AG20443 (cell line): ENCODE results near the gene OBP2A.
A peak's percentile ranks its signal among the peaks of the same experiment; 100 is the strongest.
"Not testable (repeated sequence)": the region's sequence is repeated elsewhere in the genome, so short reads cannot be mapped to it uniquely, and the experiment has no call there.

Experiments
- DNase-seq: peaks from one replicate; pipeline ENCODE4 v3.0.0; 2012; ENCODE audit warnings: low spot score, mixed read lengths

Gene OBP2A

DNA sequence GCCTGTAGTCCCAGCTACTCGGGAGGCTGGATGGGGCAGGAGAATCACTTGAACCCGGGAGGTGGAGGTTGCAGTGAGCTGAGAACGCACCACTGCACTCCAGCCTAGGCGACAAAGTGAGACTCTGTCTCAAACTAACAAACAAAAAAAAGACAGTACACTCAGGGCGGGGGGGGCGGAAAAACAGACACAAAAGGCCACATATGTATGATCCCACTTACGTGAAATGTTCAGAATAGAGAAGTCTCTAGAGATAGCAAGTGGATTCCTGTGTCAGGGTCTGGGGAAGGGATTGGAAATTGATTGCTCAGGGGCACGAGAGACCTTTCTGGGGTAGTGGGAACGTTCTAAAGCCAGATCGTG is 33.7 kb upstream of the OBP2A start:
- no peak for DNase-seq

DNA sequence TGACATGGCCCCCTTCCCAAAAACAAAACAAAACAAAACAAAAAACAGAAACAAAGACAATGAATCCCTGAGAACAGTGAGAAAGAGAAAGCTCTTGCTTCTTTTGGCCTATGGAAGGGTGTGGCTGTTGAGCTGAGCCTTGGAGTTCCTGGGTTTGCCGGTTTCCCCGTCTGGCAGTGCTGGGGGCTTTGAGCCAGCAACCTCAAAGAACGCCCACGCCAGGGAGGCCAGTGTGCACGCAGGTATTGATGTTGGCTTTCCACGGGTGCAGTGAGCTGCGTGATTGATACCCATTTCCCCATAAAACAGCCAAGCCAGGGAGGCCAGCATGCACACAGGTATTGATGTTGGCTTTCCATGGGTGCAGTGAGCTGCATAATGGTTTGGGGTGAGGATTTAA is 33.0 kb upstream of the OBP2A start:
- DNase-seq: no peak

DNA sequence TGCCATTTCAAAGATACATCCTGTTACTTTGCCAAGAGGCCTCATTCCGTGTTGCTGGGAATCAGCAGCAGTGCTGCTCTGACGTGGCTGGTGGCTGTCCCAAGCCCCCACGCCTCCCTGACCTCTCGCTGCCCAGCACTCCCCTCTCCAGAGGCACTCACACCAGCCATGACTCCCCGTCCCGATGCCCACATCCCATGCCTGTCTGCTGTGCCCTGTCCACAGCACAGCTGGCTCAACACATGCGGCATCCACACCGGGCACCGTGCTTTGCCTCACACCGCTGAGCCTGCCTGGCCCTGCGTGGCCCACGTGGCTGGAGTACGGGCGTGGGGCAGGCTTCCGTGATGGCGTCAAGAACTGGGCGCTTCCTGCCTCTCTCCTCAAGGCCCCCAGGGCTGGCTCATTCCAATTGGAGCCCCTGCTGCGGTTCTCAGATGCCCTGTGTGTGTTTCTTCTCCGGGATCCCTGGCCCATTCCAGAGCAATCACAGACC is 32.5 kb upstream of the OBP2A start:
- DNase-seq: no peak

DNA sequence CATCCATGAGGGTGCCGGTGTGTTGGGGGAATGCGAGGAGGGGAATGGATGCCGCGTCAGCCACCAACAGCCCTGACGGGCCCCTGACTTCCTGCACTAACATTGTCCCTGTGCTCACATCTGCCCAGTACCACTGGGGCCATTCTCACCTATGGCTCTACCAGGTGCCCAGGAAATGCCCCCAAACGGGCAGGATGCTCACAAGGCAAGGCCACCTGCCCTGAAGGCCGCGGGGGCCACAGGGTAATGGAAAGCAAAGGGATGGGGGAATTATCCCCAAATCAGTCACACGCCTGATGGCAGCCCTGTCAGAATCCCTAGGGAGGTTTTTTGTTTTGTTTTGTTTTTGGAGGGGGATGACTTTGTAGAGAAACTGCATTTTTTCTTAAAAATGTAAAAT is 32.0 kb upstream of the OBP2A start:
- DNase-seq: not testable (repeated sequence)

DNA sequence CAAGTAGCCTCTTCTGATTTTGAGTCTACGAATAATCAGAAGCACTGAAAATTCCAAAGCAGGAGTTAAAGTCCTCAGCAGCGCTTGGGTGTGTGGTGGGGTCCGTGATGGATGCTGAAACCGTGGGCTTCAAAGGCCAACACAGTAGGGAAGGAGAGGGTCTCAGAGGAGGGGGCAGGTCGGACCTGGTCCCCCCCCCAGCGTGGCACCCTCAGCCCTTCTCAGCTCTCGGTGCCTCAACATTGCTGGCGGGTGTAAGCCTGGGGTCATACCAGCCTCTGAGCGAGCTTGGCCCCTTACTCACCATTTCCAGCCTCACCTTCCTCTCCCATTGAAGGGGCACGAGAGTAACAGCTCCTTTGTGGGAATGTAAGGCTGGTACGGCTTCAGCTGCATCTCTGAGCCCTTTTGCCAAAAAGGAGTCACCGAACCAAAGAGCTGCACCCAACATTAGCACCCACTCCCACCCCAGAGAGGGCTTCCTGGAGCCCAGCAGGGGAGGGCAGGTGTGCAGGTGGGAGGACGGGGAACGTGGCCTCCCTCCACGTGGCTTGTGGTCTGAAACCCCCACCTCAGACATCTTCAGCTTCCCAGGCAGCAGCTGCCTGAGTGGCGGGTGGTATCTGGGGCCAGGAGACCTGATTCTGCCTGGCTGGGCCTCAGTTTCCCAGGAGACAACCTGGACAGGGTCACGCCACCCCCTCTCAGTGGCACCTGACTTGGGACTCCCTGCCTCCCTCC is 31.4 kb upstream of the OBP2A start:
- no peak for DNase-seq

DNA sequence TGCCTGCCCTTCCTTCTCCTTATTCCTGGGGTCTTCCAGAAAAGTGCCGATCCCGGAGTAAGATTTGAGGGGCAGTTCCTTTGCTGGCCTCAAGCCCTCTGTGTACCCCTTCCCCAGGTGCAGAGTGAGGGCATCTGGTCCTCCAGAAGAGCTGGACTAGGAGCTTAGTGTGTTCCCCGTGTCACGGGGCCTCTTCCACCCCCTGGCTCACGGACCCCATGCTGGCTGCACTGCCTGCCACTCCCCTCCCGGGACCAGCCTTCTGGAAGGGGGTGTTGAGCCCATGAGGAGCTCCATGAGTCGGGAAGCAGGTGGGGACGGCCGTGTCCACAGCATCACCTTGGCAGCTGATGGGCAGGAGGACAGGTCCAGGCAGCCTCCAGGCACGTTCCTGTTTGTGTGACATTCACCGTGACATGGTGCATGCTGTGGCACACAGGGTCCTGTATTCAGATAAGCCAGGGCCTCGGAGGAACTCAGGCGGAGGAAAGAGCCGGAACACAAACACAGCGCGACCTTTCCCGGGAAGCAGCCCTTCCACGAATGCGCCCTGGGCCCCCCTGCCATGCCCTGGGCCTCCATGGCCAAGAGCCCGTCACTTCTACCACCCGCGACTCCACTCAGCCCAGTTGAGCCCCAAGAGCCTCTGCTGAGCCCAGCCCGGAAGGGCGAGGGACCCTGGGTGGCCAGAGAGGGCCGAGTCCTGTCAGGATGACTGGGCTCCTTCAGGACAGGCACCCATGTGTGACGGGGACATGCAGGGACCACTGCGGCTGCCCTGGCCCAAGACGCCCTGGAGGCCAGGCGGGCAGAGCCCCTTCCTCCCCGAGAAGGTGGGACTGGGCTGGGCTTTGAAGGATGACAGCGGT is 30.6 kb upstream of the OBP2A start:
- DNase-seq: no peak

DNA sequence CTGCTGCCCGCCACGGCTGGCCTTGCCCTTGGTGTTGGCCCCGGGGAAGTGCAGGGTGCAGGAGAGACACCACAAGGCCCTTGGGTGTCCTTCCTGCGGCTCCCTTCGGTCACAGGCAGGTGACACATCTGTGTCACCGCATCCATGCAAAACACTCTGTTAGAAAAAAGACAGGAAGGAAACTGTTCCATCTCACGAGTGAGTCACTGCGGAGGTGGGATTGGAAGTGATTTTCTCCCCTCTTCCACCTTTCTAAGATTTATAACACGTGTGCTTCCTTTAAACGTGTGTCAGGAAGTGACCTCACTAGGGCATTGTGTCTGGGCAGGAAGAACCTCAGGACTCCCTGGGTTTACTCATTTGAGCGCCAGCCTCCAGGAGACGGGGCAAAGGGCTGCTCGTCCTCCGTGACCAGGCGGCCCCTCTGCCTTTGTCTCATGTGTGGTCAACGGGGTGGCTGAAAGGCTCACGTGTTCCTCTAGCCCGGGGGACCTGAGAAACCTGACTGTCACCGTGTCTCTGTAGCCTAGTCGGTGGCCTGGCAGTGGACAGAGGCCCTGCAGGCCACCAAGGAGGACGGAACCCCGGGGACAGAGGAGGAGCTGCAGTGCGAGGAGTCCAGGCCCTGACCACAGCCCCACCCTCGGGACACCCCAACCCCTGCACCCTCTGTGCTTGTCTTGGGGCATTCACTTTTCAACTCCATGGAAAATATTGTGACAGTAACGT is 29.6 kb upstream of the OBP2A start:
- DNase-seq: no peak

DNA sequence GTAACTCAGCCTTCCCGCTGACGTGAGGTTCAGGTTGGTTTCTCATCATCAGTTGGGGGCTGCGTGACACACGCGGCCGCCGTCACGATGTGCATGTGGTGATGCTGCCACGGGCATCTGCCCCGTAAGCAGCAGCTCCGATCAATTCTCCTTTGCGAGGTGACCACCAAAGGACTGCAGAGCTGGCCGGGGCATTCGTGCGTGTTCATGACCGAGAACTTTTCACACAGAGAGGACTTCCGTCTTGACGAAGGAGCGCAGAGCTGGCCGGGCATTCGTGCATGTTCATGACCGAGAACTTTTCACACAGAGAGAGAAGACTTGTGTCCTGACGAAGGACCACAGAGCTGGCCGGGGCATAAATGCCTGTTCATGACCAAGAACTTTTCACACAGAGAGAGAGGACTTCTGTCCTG is 28.5 kb upstream of the OBP2A start:
- DNase-seq: no peak

DNA sequence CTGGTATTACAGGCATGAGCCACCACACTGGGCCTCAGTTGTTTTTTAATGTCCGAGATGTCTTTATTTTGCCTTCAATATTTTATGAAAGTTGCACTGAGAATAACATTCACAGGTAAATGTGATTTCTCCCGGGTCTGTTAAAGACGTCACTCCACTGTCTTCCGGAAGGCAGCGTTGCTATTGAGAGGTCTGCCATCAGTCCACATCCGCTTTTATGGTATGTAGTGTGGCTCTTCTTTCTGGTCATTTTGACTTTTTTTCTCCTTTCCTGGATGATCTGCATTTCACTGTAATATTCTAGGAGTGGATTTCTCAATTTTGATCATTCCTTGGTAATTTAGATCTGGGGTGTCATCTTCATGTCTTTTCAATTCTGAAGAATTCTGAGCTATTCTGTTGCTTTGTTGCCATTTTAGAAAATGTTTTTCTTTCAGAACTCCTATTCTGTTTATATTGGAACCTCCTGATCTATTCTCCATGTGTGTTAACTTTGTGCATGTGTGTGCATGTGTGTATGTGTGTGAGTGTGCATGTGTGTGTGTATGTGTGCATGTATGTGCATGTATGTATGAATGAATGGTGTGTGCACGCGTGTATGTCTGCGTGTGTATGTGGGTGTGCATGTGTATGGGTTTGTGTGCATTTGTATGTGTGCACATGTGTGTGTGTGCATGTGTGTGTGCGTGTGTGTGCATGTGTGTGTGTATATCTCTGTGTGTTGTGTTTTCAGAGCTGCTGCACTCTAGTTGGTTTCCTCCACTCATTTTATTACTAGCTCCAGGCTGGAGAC is 26.6 kb upstream of the OBP2A start:
- DNase-seq: no peak

DNA sequence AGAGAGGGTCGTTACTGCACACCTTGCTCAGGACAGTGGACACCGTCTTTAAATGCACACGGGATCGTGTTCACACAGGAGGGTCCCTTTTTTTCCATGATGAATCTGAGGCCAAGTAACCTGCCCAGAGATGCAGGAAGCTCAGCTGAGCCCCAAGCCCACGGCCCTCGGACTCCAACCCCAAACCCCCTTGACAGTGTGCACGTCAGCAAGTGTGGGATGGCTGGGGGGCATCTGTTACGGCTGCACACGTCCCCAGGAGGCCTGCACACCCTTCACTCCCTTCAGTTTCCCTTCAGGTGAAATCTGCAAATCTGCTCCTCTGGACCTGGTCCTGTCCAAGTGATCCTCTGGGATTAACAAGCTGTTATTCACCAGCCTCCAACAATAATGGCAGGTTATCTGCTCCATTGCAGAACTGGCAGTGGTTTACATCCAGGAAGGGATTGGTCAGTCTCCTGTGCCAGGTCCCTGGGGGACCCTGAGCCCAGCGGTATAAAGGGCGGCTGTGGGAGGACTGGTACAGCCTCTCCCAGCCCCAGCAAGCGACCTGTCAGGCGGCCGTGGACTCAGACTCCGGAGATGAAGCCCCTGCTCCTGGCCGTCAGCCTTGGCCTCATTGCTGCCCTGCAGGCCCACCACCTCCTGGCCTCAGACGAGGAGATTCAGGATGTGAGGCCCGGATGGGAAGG is 24.9 kb upstream of the OBP2A start, which contains the start of gene LCN1:
Gene LCN1, plus strand, starts transcription at position 525 of the 692 bp plus-strand sequence. Its CDS starts 58 bp downstream, at position 583.
- DNase-seq: no peak

DNA sequence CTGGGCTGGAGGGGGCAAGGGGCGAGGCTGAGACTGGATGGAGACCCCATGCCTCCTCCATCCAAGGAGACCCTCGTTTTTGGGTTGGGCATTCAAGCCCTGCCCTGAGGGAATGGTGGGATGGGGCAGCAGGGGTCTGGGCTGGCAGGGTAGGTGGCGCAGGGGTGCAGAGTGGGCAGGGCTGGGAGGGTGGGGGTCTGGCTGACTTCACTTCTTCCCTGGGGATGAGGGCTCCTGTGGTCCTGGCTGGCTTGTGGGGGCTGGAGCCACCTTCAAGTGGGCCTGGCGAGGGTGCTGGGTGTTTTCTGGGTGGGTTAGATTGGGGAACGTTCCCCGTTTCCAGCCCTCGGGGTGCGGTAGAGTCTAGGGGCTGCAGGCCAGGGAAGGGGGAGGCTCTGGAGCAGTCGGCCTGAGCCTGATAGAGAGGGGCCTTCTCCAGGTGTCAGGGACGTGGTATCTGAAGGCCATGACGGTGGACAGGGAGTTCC is 24.3 kb upstream of the OBP2A start:
- no peak for DNase-seq

DNA sequence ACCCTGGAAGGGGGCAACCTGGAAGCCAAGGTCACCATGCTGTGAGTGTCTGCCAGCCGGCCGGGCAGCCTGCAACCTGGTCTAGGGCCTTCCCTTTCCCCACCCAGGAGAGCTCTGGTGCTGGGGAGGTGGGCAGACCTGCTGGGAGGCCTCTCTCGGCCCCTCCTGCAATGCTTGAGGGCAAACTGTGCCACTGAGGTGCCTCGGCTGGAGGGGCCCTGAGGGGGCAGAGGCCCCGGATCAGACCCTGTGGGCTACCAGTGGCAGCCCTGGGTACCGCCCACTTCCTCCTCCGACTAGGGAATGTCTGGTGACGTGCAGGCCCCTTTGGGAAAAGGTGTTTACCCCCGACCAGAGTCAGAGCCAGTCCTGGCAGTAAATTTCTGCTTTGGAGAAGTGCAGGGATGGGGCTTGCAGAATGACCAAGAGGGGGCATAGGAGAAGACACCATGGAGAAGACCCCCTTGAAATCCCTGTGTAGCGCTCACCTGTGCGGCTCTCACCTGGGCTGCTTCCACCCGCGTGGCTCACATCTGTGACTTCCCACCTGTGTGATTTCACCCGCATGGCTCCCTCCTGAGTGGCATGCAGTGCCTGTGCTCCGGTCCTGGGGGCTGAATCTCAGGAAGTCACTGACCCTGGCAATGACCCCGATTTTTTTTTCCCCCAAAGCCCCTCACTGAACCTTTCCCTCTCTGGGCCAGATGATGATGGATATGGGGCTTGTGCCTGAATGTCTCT is 23.6 kb upstream of the OBP2A start:
- DNase-seq: no peak

DNA sequence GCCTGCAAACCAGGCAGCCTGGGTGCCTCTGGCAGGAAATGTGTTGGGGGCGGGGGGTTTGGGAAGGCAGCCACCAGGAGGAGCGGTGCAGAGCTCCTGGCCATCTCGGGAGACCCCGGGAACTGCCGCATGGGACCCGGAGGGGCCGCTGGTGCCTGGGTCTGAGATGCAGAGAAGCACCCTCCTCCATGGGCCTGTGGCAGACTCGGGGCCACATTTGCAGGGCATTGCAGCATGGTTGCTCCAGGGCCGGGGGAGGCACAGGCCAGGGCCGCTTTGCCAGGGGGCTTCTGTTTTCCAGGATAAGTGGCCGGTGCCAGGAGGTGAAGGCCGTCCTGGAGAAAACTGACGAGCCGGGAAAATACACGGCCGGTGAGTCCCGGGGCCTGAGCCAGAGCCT is 23.0 kb upstream of the OBP2A start:
- DNase-seq: no peak

DNA sequence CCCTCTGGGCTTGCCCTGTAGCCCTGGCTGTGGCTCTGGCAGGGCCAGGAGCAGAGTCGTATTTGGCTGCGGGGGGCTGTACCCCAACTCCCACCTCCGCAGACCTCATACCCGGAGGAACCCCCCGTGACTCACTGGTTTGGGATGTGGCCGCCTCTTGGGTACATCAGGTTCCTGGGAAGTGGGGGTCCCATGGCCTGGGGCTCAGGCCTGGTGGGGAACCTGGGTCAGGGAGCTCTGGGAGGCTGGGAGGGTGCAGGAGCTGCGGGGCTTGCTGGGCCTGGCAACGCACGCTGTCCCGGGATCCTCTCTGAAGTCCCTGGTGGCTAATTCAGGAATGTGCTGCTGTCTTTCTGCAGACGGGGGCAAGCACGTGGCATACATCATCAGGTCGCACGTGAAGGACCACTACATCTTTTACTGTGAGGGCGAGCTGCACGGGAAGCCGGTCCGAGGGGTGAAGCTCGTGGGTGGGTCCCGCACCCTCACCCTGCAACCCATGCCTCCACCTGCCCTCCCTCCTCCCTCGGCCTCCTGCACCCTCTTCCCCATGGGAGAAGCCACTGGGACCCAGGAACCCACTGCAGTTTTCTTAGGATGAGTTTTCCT is 22.3 kb upstream of the OBP2A start:
- no peak for DNase-seq

DNA sequence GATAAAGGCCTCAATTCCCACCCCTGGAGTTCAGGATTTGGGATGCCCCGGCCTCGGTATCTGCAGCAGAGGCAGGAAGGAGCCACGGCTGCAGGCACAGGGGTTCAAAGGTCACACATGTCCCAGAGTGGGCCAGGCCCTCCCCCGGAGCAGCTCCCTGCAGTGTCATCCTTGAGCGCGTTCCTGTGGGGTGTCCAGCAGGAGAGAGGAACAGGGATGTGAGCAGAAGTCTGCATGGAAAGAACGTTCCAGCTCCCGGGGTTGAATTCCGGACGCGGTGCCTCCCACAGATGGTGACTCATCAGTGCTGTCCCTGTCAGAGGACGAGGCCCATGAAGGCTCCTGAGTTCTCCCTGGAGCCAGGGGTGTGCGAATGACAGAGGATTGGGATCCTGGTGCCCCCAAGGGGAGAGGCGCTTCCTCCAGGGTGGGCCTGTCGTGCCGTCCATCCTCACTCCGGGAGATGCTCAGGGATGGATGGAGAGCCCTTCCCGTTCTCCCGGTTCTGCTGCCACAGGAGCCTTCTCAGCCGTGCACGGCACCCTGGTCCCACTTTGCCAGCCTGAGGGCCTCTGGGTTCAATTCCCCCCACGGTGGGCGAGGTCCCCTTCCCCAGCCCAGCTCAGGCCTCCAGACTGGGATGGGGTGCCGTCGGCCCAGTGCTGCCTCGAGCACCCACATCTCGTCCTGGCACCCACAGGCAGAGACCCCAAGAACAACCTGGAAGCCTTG is 21.6 kb upstream of the OBP2A start:
- peak; percentile 55 for DNase-seq

DNA sequence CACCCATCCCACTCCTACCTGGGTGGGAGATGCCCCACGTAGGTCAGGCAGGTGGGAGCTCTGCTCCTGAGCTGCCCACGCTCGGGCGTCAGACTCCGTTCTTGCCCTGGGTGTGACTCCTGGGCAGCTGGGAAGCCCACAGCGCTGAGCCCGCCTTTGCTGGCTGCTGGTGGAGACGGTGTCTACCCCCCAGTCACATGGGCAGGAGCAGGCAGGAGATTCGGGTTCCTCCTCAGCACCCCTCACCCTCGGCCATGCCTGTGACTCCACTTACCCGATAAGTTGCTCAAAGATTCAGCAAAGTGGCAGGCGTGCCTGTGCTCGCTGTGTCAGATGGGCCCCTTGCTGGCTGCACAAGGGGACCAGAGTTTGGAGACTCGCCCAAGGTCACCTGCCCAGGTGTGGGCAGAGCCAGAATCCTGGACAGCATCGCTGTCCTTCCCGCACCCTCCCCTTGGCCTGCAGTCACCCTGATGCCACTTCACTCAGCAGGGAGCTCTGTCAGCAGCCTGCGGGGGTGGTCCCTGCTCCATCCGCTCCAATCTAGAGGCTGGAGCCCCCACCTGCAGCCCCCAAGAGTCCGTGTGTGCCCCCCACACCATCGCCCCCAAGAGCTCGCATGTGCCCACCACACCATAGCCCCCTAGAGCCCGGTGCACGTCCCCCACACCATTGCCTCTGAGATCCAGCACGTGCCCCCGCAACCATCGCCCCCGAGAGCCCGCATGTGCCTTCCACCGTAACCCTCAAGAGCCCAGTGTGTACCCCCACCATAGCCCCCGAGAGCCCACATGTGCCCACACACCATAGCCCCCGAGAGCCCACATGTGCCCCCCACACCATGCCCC is 20.5 kb upstream of the OBP2A start:
- no peak for DNase-seq

DNA sequence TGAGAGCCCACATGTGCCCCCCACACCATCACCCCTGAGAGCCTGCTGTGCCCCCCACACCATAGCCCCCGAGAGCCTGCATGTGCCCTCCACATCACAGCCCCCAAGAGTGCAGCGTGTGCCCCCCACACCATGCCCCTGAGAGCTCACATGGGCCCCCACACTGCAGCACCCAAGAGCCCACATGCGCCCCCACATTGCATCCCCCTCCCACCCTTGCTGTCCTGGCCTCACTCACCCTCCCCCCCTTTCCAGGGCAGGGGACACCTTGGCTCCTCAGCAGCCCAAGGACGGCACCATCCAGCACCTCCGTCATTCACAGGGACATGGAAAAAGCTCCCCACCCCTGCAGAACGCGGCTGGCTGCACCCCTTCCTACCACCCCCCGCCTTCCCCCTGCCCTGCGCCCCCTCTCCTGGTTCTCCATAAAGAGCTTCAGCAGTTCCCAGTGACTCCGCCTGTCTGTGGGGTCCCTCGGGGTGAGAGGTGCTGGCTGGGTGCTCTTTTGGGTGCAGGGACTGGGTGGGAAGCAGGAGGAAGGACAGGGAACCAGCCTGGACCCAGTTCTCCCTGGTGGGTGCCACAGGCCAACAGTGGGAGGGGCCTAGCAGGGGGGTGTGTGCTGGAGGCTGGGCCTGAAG is 19.7 kb upstream of the OBP2A start:
- no peak for DNase-seq
